Activated T-cell treated with anti-CD3 and anti-CD28 coated beads, Interleukin-2, amount 50 U/mL, for 1 hour (primary cell): ENCODE data around the gene ZRANB1.
"Not testable (repeated sequence)": the region's sequence is repeated elsewhere in the genome, so short reads cannot be mapped to it uniquely, and the experiment has no call there.

Experiments used
- DNase-seq: peaks from one replicate; pipeline ENCODE4 v3.0.0-alpha.2; 2020

Gene ZRANB1

DNA sequence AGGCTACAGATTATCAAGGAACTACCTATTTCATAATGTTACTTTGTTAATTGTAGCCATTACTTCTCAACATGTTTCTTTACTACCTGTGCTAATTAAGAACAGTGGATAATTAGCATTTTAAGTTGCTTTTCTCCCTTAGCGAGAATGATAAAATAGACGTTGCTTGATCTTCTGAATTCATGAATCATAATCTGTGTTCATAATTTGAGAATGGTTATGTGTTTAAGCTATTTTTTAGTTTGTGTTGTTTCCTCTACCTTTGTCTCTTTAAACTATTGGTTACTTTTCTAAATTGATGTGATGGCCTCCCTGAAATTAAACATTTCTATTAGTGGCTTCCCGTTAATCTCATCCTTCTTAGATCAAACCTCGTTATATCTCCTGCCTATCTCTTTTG lies at the start of gene ZRANB1:
TSS of gene ZRANB1 (plus strand) at position 301 of the 400 bp plus-strand sequence. CDS start 371 bp downstream, outside the sequence.
- DNase-seq = no peak

DNA sequence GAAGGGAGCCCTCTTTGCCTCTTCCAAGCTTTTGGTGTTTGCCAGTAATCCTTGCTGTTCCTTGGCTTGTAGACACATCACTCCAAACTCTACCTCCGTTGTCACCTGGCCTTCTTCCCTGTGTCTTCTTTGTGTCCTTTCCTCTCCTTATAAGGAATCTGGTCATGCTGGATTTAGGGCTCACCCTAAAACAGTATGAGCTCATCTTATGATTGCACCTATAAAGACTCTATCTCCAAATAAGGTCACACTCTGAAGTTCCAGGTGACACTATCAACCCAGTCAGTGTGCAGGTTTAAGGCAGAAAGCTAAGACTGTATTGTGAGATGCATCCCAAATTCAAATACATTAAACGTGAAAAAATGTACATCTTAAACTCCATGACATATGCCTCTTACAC lies 49.0 kb upstream of the ZRANB1 start:
- no peak for DNase-seq

GRCh38 chr10:124894569-124895215 lies 47.2 kb upstream of the ZRANB1 start:
- no peak for DNase-seq

GRCh38 chr10:124896751-124897150 lies 45.2 kb upstream of the ZRANB1 start:
- no peak for DNase-seq

DNA sequence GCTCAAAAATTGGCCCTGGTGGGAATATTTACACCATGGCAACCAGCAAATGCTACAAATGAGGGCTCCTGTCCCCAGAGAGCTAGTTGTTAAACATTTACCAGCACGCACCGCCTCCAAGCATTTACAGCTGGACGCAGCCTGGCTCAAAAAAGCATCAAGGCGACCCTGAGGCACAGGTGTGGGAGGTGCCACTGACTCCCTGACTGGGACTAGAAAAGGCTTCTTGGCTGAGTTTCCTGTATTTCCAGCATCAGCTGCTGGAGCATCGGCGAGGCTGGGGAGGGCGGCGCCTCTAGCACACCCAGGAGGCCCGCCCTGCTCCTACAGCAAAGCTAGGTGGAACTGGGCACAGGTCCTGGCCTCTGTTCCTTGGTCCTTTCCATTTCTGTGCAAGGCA lies 43.5 kb upstream of the ZRANB1 start:
- DNase-seq = no peak

DNA sequence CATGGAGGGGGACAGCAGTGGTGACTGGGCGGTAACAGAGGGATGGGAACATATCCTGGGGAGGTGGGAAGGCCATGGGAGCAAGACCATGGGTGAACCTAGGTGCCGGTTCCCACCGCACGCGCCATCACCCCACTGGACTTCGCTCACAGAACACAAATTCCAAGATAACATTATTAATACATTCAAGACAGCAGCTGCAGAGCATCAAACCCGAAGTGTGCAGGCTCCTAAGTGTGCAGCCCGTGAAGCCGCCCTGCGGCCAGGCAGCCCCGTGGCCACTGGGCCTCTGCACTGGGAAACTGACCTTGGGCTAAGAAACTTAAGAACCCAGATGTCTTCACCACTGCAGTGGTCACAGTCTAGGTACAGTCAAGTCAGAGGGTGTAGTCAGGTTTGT lies 42.8 kb upstream of the ZRANB1 start:
- DNase-seq = no peak

DNA sequence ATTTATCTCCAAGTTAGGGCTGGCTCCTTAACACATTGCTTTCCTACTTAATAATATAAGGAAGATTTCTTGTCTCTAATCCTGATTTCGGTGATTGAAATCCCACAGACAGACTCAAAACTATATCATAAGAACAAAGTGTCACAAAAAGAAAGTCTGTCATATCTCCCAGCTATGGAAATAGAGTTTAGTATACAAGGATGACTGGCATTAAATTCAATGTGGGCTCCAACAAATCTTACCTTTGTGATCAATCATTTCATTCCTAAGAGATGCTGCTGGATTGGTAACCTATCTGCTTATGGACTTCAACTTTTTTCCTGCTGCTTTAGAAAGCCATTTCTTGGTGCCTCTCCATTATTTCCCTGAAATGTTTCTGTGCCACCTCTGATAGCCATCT lies 39.5 kb upstream of the ZRANB1 start:
- no peak for DNase-seq

DNA sequence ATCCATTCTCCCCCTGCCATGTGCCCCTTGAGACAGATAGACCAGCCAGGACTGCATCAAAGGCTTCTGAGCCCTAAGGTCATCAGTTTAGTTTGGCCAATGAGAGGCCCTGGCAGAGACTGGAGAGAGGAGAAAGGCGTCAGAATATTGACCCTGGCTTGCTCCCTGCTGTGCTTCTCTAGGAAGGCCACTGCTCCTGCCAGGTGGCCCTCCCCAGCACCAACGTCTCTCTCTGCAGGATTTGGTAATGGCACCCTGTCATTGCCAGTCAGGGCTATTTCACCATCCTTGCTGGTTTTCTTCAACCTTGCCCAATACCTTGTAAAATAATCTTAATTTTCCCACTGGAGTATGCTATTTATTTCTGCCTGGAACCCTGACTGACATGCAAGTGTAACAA lies 38.8 kb upstream of the ZRANB1 start:
- no peak for DNase-seq

DNA sequence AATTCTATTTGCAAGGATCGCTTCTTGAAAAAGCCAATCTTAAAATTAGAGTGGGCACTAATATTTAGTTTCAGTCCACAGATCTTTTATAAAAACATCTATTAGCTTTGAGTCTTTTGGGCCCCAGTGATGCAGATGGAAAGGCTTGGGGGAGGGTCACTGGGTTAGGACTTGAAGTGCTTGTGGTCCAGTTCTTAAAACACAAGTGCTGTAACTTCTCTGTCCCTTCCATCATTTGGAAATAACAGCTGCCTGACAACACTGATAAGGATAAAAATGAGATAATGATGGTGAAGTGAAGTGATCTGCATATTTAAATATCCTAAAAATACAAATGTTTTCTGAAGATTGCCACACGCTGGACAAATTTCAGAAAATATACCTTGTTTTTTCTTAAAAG lies 37.1 kb upstream of the ZRANB1 start:
- no peak for DNase-seq

DNA sequence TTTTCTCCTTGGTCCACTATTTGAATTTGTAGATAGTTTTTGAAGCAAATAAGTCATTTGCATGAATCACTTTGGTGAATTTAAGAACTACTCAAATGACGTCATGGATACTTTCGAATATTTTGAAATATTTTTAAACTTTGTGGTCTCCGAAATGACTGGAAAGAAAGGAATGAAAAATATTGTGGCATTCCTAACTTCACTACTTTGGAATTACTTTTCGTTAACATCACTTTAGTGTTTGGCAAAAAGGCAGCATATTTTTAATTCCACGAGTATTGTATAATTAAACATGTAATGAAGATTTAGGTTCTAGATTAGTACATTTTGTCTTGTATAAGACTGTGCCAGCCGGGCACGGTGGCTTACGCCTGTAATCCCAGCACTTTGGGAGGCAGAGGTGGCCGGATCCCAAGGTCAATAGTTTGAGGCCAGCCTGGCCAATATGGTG lies 35.3 kb upstream of the ZRANB1 start:
- no peak for DNase-seq

GRCh38 chr10:124909563-124909962 lies 32.4 kb upstream of the ZRANB1 start:
- DNase-seq = no peak

- no peak for DNase-seq
Measured at GRCh38 chr10:124911124-124912067, 30.5 kb upstream of the ZRANB1 start.

- no peak for DNase-seq
Measured at GRCh38 chr10:124912101-124912886, 29.6 kb upstream of the ZRANB1 start.

- no peak for DNase-seq
Measured at GRCh38 chr10:124913167-124913566, 28.8 kb upstream of the ZRANB1 start.

GRCh38 chr10:124914398-124914797 lies 27.5 kb upstream of the ZRANB1 start:
- DNase-seq = not testable (repeated sequence)

DNA sequence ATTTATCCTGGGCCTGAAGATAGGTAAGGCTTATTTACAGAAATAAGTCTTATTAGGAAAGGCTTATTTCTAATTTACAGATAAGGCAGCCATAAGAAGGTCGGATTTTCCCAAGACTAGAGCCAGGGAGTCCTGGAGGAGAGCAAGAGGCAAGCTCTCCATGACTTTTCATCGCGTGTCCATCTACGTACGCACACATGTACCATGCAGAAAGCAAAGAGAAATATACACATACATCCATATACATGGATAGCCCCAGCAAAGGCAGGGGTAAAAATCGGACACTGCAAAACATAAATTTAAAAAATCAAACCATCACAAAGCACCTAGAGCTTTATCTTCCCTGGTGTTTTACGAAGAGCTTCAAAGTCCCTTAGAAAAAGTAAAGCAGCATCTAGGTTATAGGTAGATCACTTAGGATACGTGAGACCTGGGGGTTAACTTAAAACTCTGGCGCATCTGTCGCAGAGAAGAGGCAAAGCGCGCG lies 25.8 kb upstream of the ZRANB1 start:
- no peak for DNase-seq

DNA sequence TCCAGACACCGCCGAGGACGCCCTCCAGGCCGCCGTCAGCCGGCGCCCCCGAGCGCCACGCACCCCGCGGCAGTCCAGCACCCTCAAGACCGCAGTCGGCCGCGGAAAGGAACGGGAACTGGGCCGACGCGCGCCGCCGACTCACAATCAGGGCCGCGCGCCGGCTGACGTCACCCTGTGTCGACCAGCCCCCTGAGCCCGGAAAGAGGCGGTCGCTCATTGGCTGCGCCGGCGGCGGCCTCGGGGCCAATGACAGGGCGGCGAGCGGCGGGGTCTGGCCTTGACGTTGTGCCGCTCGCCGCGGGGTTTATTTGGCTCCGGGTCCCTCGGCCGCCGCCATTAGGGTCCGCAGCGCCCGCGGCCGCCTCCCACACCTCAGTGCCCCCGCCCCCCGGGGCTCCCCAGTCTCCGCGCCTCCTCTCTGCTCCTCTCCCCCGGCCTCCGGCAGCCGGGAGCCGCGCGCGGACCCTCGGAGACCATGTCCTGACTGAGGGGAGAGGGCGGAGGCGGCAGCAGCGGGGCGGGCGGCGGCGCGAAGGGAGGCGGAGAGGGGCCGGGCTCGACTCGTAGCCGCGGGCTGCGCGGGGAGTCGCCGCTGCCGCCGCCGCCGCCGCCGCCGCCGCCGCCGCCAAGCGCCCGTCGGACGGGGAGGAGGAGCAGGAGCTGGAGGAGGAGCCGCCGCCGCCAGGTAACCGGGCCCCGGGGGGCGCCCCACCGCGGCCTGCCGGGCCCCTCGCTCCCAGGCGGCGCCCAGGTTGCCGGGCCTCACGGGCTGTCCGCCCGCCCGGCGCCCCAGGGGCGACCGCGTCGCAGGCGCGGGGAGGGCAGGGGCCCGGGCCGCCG lies 25.1 kb upstream of the ZRANB1 start:
- peak; percentile 97 for DNase-seq

- DNase-seq = peak; percentile 57
Measured at GRCh38 chr10:124917428-124918190, 24.3 kb upstream of the ZRANB1 start.

GRCh38 chr10:124918191-124918830 lies 23.6 kb upstream of the ZRANB1 start:
- no peak for DNase-seq

DNA sequence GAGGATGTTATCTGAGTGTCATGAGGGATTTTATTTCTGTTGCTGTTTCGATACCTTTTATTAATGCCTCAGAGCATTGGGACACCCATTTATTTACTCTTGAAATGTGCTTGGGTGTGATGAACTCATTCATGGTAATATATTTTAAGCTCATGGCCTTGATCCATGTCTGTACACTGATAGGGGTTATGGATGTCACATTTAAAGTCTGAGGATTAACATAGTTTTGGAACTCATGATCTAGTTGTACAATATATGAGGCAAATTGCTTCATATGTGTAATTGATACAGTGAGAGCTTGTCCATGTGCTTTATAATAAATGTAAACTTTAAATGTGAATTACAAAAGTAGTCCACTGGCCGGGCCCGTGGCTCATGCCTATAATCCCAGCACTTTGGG lies 23.0 kb upstream of the ZRANB1 start:
- DNase-seq = no peak

- no peak for DNase-seq
Measured at GRCh38 chr10:124921261-124921660, 20.7 kb upstream of the ZRANB1 start.
